PC-3 (cell line): ENCODE data around the gene NRG3.

Experiments
- EZH2 ChIP-seq: fragments of 300-600 bp; sonication (generic); IDR thresholded peaks from one replicate; pipeline ENCODE4 v1.6.1; 2017; ENCODE audit warnings: antibody characterized with exemption, mild to moderate bottlenecking, low read length; ENCODE audit not compliant: unreplicated experiment
- TF ChIP-seq, protein P1 (sequence below): fragments of 300-600 bp; sonication (generic); conservative IDR thresholded peaks from 2 replicates; pipeline ENCODE4 v1.5.1; 2017; ENCODE audit warnings: antibody characterized with exemption, low read depth, mild to moderate bottlenecking, low read length

GRCh38 chr10:82738592-82738991 is 863.6 kb downstream of the NRG3 start:
- TF ChIP-seq, protein P1, sequence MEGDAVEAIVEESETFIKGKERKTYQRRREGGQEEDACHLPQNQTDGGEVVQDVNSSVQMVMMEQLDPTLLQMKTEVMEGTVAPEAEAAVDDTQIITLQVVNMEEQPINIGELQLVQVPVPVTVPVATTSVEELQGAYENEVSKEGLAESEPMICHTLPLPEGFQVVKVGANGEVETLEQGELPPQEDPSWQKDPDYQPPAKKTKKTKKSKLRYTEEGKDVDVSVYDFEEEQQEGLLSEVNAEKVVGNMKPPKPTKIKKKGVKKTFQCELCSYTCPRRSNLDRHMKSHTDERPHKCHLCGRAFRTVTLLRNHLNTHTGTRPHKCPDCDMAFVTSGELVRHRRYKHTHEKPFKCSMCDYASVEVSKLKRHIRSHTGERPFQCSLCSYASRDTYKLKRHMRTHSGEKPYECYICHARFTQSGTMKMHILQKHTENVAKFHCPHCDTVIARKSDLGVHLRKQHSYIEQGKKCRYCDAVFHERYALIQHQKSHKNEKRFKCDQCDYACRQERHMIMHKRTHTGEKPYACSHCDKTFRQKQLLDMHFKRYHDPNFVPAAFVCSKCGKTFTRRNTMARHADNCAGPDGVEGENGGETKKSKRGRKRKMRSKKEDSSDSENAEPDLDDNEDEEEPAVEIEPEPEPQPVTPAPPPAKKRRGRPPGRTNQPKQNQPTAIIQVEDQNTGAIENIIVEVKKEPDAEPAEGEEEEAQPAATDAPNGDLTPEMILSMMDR: no peak
- no peak for TF ChIP-seq EZH2
